ENCODE measurements around the gene SLC19A1.

GRCh38 chr21:45571641-45572040 is 29.4 kb upstream of the SLC19A1 start:
- TF ChIP-seq EP300 (IDR thresholded peaks at IDR 0.05) (no peak), POLR2AphosphoS5 (IDR thresholded peaks at IDR 0.05) (no peak), POLR2A (IDR thresholded peaks at IDR 0.05) (no peak)
- TF ChIP-seq, protein P1, sequence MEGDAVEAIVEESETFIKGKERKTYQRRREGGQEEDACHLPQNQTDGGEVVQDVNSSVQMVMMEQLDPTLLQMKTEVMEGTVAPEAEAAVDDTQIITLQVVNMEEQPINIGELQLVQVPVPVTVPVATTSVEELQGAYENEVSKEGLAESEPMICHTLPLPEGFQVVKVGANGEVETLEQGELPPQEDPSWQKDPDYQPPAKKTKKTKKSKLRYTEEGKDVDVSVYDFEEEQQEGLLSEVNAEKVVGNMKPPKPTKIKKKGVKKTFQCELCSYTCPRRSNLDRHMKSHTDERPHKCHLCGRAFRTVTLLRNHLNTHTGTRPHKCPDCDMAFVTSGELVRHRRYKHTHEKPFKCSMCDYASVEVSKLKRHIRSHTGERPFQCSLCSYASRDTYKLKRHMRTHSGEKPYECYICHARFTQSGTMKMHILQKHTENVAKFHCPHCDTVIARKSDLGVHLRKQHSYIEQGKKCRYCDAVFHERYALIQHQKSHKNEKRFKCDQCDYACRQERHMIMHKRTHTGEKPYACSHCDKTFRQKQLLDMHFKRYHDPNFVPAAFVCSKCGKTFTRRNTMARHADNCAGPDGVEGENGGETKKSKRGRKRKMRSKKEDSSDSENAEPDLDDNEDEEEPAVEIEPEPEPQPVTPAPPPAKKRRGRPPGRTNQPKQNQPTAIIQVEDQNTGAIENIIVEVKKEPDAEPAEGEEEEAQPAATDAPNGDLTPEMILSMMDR (IDR thresholded peaks at IDR 0.05) = no peak
